HCT116 (cell line): ENCODE data around the gene TAF11L2. TPM values are rescaled to one million over a fixed set of nuclear protein-coding genes. Genes with fewer than 3 reads are reported as not detected.

ENCODE experiments used
- ATAC-seq: fragments of 200-7000 bp; cut with Tn5 transposase; 2 replicates; pipeline ENCODE4 v1.9.1; 2020; ENCODE audit warnings: mild to moderate bottlenecking, moderate library complexity
- BruUV-seq: library from RNA; stranded (reverse); fragments of 400-500 nt; replicated peaks from 2 replicates; lab custom pipeline; 2021; lab: Mats Ljungman, UMichigan
- CTCF ChIA-PET: fragments of 300-600 bp; sonication (Branson Sonifier 250); formaldehyde crosslinking; loops from one replicate; lab custom pipeline; 2021; ENCODE audit warnings: antibody characterized with exemption; lab: Charles Lee
- POLR2A ChIA-PET: fragments of 300-600, 350-600 bp; sonication (Branson Sonifier 250); formaldehyde crosslinking; loops from one replicate; lab custom pipeline; 2021; ENCODE audit warnings: antibody characterized with exemption; lab: Charles Lee
- RAD21 ChIA-PET, 2 experiments: fragments of 300-600 bp; sonication (Branson Sonifier 250); formaldehyde crosslinking; loops; one replicate each; lab custom pipeline; 2023; ENCODE audit warnings: low total read pairs in 2 of 2; ENCODE audit not compliant: uncharacterized antibody in 2 of 2, unreplicated experiment in 2 of 2, low non-redundant PET in 1 of 2; lab: Charles Lee
- DNase-seq: peaks from one replicate; pipeline ENCODE4 v3.0.0-alpha.2; 2010; ENCODE audit warnings: low read depth, low spot score
- H2AFZ ChIP-seq: fragments of 200-600 bp; shearing (Covaris generic), sonication (generic); 2 replicates; pipeline ENCODE4 v1.6.1; 2017; ENCODE audit warnings: low read depth, mixed run types, mixed read lengths, antibody characterized with exemption, low read length; ENCODE audit not compliant: poor library complexity, severe bottlenecking
- H3K27ac ChIP-seq: 2 replicates; pipeline ENCODE4 v1.5.1; 2012; ENCODE audit warnings: low read depth, low read length
- H3K27me3 ChIP-seq: fragments of 200-600 bp; sonication (generic); 2 replicates; pipeline ENCODE4 v1.6.1; 2016; ENCODE audit warnings: mixed run types, low read length, mixed read lengths; ENCODE audit not compliant: insufficient read depth
- H3K36me3 ChIP-seq, 2 experiments: fragments of 200-500 bp in 1 of 2; fragments of 200-600 bp in 1 of 2; sonication (Bioruptor generic) in 1 of 2; sonication (generic) in 1 of 2; 2 replicates each; pipeline versions ENCODE4 v1.5.1 to v1.6.1; 2014 to 2016; ENCODE audit warnings: low read length in 2 of 2, inconsistent platforms in 1 of 2, mixed read lengths in 1 of 2, mixed run types in 1 of 2; ENCODE audit not compliant: insufficient read depth in 2 of 2, control insufficient read depth in 1 of 2
- H3K4me1 ChIP-seq, 2 experiments: fragments of 200-600 bp in 1 of 2; sonication (generic) in 1 of 2; 2 replicates each; pipeline versions ENCODE4 v1.5.1 to v1.6.1; 2012 to 2017; ENCODE audit warnings: low read length in 2 of 2, inconsistent platforms in 1 of 2, mild to moderate bottlenecking in 1 of 2, mixed read lengths in 1 of 2, mixed run types in 1 of 2, moderate library complexity in 1 of 2; ENCODE audit not compliant: insufficient read depth in 2 of 2, control insufficient read depth in 1 of 2
- H3K4me2 ChIP-seq: fragments of 200-600 bp; sonication (generic); 2 replicates; pipeline ENCODE4 v1.6.1; 2017; ENCODE audit warnings: mixed run types, low read length, mixed read lengths
- H3K4me3 ChIP-seq, 2 experiments: fragments of 200-600 bp in 1 of 2; sonication (generic) in 1 of 2; replicated peaks in 1 of 2; 2 replicates each; pipeline ENCODE4 v1.5.1; 2011 to 2016; ENCODE audit warnings: low read length in 2 of 2, control low read depth in 1 of 2, low read depth in 1 of 2, mild to moderate bottlenecking in 1 of 2, mixed read lengths in 1 of 2, mixed run types in 1 of 2
- H3K79me2 ChIP-seq: fragments of 200-600 bp; sonication (generic); 2 replicates; pipeline ENCODE4 v1.6.1; 2017; ENCODE audit warnings: mild to moderate bottlenecking, mixed run types, low read length, moderate library complexity, mixed read lengths; ENCODE audit not compliant: insufficient read depth
- H3K9ac ChIP-seq: fragments of 200-600 bp; sonication (generic); 2 replicates; pipeline ENCODE4 v1.6.1; 2016; ENCODE audit warnings: low read length, mixed read lengths
- H3K9me2 ChIP-seq: fragments of 200-600 bp; sonication (generic), shearing (Covaris generic); 2 replicates; pipeline ENCODE4 v1.6.1; 2017; ENCODE audit warnings: mixed run types, mild to moderate bottlenecking, moderate library complexity; ENCODE audit not compliant: insufficient read depth
- H3K9me3 ChIP-seq, 2 experiments: fragments of 200-500 bp in 1 of 2; fragments of 200-600 bp in 1 of 2; sonication (Bioruptor generic) in 1 of 2; sonication (generic) in 1 of 2; 2 replicates each; pipeline ENCODE4 v1.6.1; 2014 to 2017; ENCODE audit warnings: low read length in 2 of 2, mixed read lengths in 2 of 2, inconsistent platforms in 1 of 2, low read depth in 1 of 2, mild to moderate bottlenecking in 1 of 2, mixed run types in 1 of 2, moderate library complexity in 1 of 2; ENCODE audit not compliant: control insufficient read depth in 1 of 2, insufficient read depth in 1 of 2
- H4K20me1 ChIP-seq: fragments of 200-600 bp; sonication (generic), shearing (Covaris generic); 2 replicates; pipeline ENCODE4 v1.6.1; 2017; ENCODE audit warnings: mixed run types, mild to moderate bottlenecking, moderate library complexity; ENCODE audit not compliant: insufficient read depth
- CBX3 ChIP-seq: IDR thresholded peaks from 2 replicates; pipeline ENCODE4 v1.6.1; 2012; ENCODE audit warnings: low read depth
- CEBPB ChIP-seq: IDR thresholded peaks from 2 replicates; pipeline ENCODE4 v1.6.1; 2012; ENCODE audit warnings: low read depth
- EZH2 ChIP-seq: fragments of 200-600 bp; sonication (generic); IDR thresholded peaks from 2 replicates; pipeline ENCODE4 v1.6.1; 2017; ENCODE audit warnings: antibody characterized with exemption, mixed run types
- FOSL1 ChIP-seq: IDR thresholded peaks from 2 replicates; pipeline ENCODE4 v1.6.1; 2012; ENCODE audit warnings: low read depth
- JUND ChIP-seq: IDR thresholded peaks from 2 replicates; pipeline ENCODE4 v1.6.1; 2012
- POLR2AphosphoS5 ChIP-seq: IDR thresholded peaks from 2 replicates; pipeline ENCODE4 v1.6.1; 2011; ENCODE audit warnings: mild to moderate bottlenecking, low read depth, low read length, moderate library complexity
- RAD21 ChIP-seq: IDR thresholded peaks from 2 replicates; pipeline ENCODE4 v1.6.1; 2012; ENCODE audit warnings: low read depth, mild to moderate bottlenecking
- SP1 ChIP-seq: IDR thresholded peaks from 2 replicates; pipeline ENCODE4 v1.6.1; 2012; ENCODE audit warnings: low read depth
- SRF ChIP-seq: IDR thresholded peaks from 2 replicates; pipeline ENCODE4 v1.6.1; 2012; ENCODE audit warnings: low read depth
- TCF7L2 ChIP-seq: IDR thresholded peaks from 2 replicates; pipeline ENCODE4 v1.7.0; 2011; ENCODE audit warnings: borderline replicate concordance, inconsistent platforms; ENCODE audit not compliant: insufficient read depth, insufficient read length; ENCODE audit errors: extremely low read depth
- ZFX ChIP-seq: fragments of 450-650 bp; IDR thresholded peaks from 2 replicates; pipeline ENCODE4 v1.6.1; 2017
- ZNF274 ChIP-seq: fragments of 200-500 bp; sonication (Bioruptor generic); IDR thresholded peaks from 2 replicates; pipeline ENCODE4 v1.6.1; 2014; ENCODE audit warnings: mild to moderate bottlenecking, low read depth, low read length, inconsistent platforms
- intact Hi-C: fragments of 100-400 bp; cut with micrococcal nuclease; formaldehyde crosslinking; loops from 2 replicates; pipeline ENCODE4 v1.10.0; 2022
- total RNA-seq: library from RNA; stranded (reverse); gene quantifications from one replicate; pipeline ENCODE4 v1.2.1, GENCODE V29; 2021; ENCODE audit not compliant: unreplicated experiment
- TF ChIP-seq, protein P1 (sequence below): IDR thresholded peaks from 2 replicates; pipeline ENCODE4 v1.6.1; 2012

Gene TAF11L2
- total RNA-seq, 1 experiment from 2014 or later, result not detected

DNA sequence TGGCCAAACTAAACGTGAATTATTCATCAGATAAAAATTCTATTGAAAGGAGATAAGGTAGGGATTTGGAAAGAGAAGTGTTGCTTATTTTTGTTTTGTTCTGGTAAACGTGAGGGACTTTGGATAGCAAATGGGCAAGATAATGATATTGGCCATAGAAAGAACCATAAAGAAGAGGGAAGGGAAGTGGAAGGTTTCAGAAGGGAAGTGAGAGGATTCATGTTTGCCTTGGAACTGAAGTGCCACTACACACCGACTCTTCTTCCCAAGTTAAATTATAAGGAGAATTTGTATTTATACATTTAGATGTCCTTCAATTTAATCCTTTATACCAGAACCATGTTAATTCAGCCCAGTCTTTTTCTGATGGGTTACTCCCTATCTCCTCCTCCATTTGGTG is 42.1 kb upstream of the TAF11L2 start:
- Histone ChIP-seq H3K27me3 (no peaks in the 10 kb centered on the region), H4K20me1 (no peaks in the 10 kb centered on the region), H3K36me3 (no peaks in the 10 kb centered on the region), H2AFZ (no peak overlapping the region), H3K4me3 (no peak overlapping the region)
- no peak for TF ChIP-seq ZFX
- TF ChIP-seq, all 23 proteins: peak for 0
- H3K9me3 ChIP-seq, result no peaks in the 10 kb centered on the region
- no TSS peak for BruUV-seq
- H3K4me2 ChIP-seq, result no peak overlapping the region
- H3K9ac ChIP-seq, result no peak overlapping the region
- intact Hi-C loops, result no loop called here
- ChIA-PET CTCF (no interaction called here), RAD21 (no interaction called here), POLR2A (no interaction called here)
- DNase-seq (no peak), ATAC-seq (no peak)
- no peaks in the 10 kb centered on the region for H3K79me2 ChIP-seq
- H3K27ac ChIP-seq, result no peak overlapping the region
- no peaks in the 10 kb centered on the region for H3K4me1 ChIP-seq
- no peaks in the 10 kb centered on the region for H3K9me2 ChIP-seq

- ChIA-PET RAD21 (no interaction called here), CTCF (interaction anchor here (0.7 kb wide), 1 partner anchor 440 kb away, joined by 3 read pairs; no protein-coding TSS in a partner anchor)
Observed at GRCh38 chr5:17461793-17462192, 36.2 kb upstream of the TAF11L2 start.

More at GRCh38 chr5:17461793-17462192, 36.2 kb upstream of the TAF11L2 start:
- BruUV-seq, result no TSS peak
- Histone ChIP-seq H3K4me1 (no peaks in the 10 kb centered on the region), H3K36me3 (no peaks in the 10 kb centered on the region), H3K27me3 (no peaks in the 10 kb centered on the region), H3K27ac (no peak overlapping the region), H3K4me3 (no peak overlapping the region), H3K9me2 (no peaks in the 10 kb centered on the region), H3K9ac (no peak overlapping the region), H3K9me3 (peaks cover 0 to 5% of the 10 kb centered on the region in 2 experiments; a peak in 1 of 4 replicates), H4K20me1 (no peaks in the 10 kb centered on the region), H3K79me2 (no peaks in the 10 kb centered on the region), H3K4me2 (no peak overlapping the region), H2AFZ (no peak overlapping the region)
- intact Hi-C loops, result no loop called here
- no peak for TF ChIP-seq CBX3
- no peak for TF ChIP-seq POLR2AphosphoS5
- no peak for TF ChIP-seq JUND
- no peak for TF ChIP-seq TCF7L2
- no peak for TF ChIP-seq RAD21
- TF ChIP-seq, protein P1, sequence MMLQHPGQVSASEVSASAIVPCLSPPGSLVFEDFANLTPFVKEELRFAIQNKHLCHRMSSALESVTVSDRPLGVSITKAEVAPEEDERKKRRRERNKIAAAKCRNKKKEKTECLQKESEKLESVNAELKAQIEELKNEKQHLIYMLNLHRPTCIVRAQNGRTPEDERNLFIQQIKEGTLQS, result no peak
- no peak for TF ChIP-seq SP1
- no peak for TF ChIP-seq ZFX
- no peak for TF ChIP-seq FOSL1
- no peak for TF ChIP-seq CEBPB
- TF ChIP-seq SRF, result no peak
- TF ChIP-seq ZNF274, result no peak
- TF ChIP-seq EZH2, result no peak
- ATAC-seq, result no peak
- no peak for DNase-seq
- POLR2A ChIA-PET, result interaction anchor here (0.7 kb wide), 1 partner anchor 15 kb away, joined by 4 read pairs; no protein-coding TSS in a partner anchor
